Right lobe of liver (tissue), 6 donors: ENCODE measurements around the gene CDKL4. TPM values are rescaled to one million over a fixed set of nuclear protein-coding genes. Genes with fewer than 3 reads are reported as not detected.

Source experiments
- ATAC-seq, 4 donors: fragments of 200-7000 bp; cut with Tn5 transposase; one replicate each; pipeline ENCODE4 v1.9.1; 2020; ENCODE audit warnings: mild to moderate bottlenecking in 4 of 4, moderate library complexity in 4 of 4
- DNase-seq, 3 donors: peaks; one replicate each; pipeline ENCODE4 v3.0.0-alpha.2; 2020
- H3K27ac ChIP-seq, 3 donors: fragments of 200-600 bp; one replicate each; pipeline ENCODE4 v1.8.0; 2022
- H3K27me3 ChIP-seq, 2 donors: fragments of 200-600 bp; one replicate each; pipeline ENCODE4 v1.8.0; 2022
- H3K36me3 ChIP-seq, 4 donors: fragments of 200-600 bp; sonication (generic) in 1 of 4; one replicate each; pipeline versions ENCODE4 v1.5.1 to v1.8.0; 2017 to 2022; ENCODE audit warnings: control low read depth in 1 of 4
- H3K4me1 ChIP-seq, 4 donors: fragments of 200-600 bp; sonication (generic) in 1 of 4; one replicate each; pipeline versions ENCODE4 v1.5.1 to v1.8.0; 2017 to 2022; ENCODE audit warnings: control low read depth in 1 of 4
- H3K4me3 ChIP-seq, 3 donors: fragments of 200-600 bp; one replicate each; pipeline ENCODE4 v1.8.0; 2022
- H3K9me3 ChIP-seq, 4 donors: fragments of 200-600 bp; sonication (generic) in 1 of 4; one replicate each; pipeline versions ENCODE4 v1.5.1 to v1.8.0; 2017 to 2022; ENCODE audit warnings: control low read depth in 1 of 4
- POLR2A ChIP-seq: fragments of 450-650 bp; IDR thresholded peaks from one replicate; pipeline ENCODE4 v1.6.1; 2017; ENCODE audit warnings: antibody characterized with exemption, mild to moderate bottlenecking
- WGBS: methylation state at CpG from one replicate; pipeline ENCODE4 v1.1.6; 2018; ENCODE audit warnings: low coverage, low lambda C conversion rate; ENCODE audit not compliant: insufficient coverage; ENCODE audit errors: missing lambda C conversion rate; 5-methylcytosine and 5-hydroxymethylcytosine counted together
- intact Hi-C, 2 donors: fragments of 100-400 bp; cut with DNase I; formaldehyde crosslinking; loops; one replicate each; pipeline versions ENCODE4 v1.11.2 to v1.14.1; 2022
- total RNA-seq, 6 experiments: library from RNA; depleted of rRNA in 2 of 6; stranded (reverse); fragments of >200 nt in 2 of 6; fragmentation: NEBNext Ultra II Directional in 3 of 6; extraction: Animal tissue kit (Norgen Biotek cat#: 25700) in 3 of 6; gene quantifications; one replicate each; pipeline versions ENCODE4 v1.1.0 to v1.2.4, GENCODE V29; 2016 to 2023
- TF ChIP-seq, protein P1 (sequence below), 4 donors: fragments of 200-600 bp in 3 of 4; fragments of 450-650 bp in 1 of 4; IDR thresholded peaks; one replicate each; pipeline versions ENCODE4 v1.5.1 to v1.8.0; 2016 to 2022; ENCODE audit warnings: antibody characterized with exemption in 4 of 4, mild to moderate bottlenecking in 2 of 4
- donor health status: DM: no; HTN: yes; CAD: no.
- donor health status: DM: no; HTN: no; CAD: no.
- donor health status: DM: no; HTN: no; CAD: no.
- donor health status: DM: no; HTN: yes; CAD: no.
- donor health status: DM: no; HTN: yes; CAD: no.

Gene CDKL4
- total RNA-seq, 6 experiments from 2014 or later = 0.18 to 0.27 (median 0.25) TPM; not detected in 3

DNA sequence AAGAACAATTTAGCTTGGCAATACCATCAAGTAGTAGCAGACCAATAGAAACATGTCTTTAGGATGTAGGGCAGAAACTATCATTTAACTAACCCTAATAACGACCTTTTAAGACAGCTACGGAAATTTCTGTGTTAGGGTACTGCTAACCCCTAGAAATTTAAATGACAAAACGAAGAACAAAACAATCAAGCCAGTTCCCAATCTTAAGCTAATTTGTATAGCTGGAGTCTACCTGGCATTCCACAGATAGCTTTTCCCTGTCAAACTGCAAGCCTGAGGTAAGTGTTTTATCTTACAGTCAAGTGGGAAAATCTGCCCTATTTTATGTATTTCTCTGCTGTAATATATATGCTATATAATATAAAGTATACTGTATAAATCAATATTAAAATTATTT, 37.6 kb upstream of the CDKL4 start:
- DNase-seq = no peak
- intact Hi-C loops = no loop called here
- no peak overlapping the region for H3K27ac ChIP-seq
- ATAC-seq = no peak
- H3K4me3 ChIP-seq = no peak overlapping the region
- no peaks in the 10 kb centered on the region for H3K4me1 ChIP-seq
- 93% methylated on average over 3 of the region's 3 CpGs for WGBS
- no peaks in the 10 kb centered on the region for H3K27me3 ChIP-seq
- peaks cover 0 to 26% (median 12%) of the 10 kb centered on the region in 4 donors for H3K36me3 ChIP-seq
- no peak for TF ChIP-seq POLR2A
- TF ChIP-seq, protein P1, sequence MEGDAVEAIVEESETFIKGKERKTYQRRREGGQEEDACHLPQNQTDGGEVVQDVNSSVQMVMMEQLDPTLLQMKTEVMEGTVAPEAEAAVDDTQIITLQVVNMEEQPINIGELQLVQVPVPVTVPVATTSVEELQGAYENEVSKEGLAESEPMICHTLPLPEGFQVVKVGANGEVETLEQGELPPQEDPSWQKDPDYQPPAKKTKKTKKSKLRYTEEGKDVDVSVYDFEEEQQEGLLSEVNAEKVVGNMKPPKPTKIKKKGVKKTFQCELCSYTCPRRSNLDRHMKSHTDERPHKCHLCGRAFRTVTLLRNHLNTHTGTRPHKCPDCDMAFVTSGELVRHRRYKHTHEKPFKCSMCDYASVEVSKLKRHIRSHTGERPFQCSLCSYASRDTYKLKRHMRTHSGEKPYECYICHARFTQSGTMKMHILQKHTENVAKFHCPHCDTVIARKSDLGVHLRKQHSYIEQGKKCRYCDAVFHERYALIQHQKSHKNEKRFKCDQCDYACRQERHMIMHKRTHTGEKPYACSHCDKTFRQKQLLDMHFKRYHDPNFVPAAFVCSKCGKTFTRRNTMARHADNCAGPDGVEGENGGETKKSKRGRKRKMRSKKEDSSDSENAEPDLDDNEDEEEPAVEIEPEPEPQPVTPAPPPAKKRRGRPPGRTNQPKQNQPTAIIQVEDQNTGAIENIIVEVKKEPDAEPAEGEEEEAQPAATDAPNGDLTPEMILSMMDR (IDR thresholded peaks at IDR 0.05) = no peak
- H3K9me3 ChIP-seq = no peaks in the 10 kb centered on the region

- no peak for ATAC-seq
Observed at GRCh38 chr2:39275016-39275415, 31.2 kb upstream of the CDKL4 start.

DNA sequence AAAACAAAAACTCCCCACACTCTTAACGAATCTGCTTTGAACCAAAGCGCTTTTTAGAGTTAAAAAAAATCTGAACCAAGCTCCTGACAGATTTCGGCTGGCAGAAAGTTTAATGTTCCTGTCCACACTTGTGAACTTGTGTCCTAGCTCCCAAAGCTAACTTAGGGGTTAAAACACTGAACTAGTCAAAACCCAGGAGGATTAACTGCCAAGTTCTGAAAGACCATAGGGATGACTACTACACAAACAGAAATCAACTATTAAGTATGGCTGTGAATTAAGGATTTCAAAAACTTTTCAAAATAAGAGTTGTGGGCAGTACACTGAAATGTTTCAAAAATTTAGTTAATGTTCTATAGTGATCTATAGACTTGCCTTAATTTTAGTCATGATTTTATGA, 26.2 kb upstream of the CDKL4 start:
- Histone ChIP-seq H3K4me1 (no peaks in the 10 kb centered on the region), H3K27me3 (no peaks in the 10 kb centered on the region), H3K27ac (no peak overlapping the region), H3K36me3 (peaks cover 0 to 10% (median 7%) of the 10 kb centered on the region in 4 donors), H3K9me3 (no peaks in the 10 kb centered on the region), H3K4me3 (no peak overlapping the region)
- intact Hi-C loops = no loop called here
- 88% methylated on average over 3 of the region's 3 CpGs for WGBS
- no peak for ATAC-seq
- DNase-seq = no peak
- TF ChIP-seq POLR2A = no peak

More at GRCh38 chr2:39275016-39275415, 31.2 kb upstream of the CDKL4 start:
- no peak overlapping the region for H3K27ac ChIP-seq
- H3K4me1 ChIP-seq = no peaks in the 10 kb centered on the region
- H3K9me3 ChIP-seq = no peaks in the 10 kb centered on the region
- intact Hi-C loops = no loop called here
- H3K4me3 ChIP-seq = no peak overlapping the region
- H3K36me3 ChIP-seq = peaks cover 0 to 23% (median 16%) of the 10 kb centered on the region in 4 donors
- WGBS = 100% methylated on average over 1 of the region's 1 CpG
- H3K27me3 ChIP-seq = no peaks in the 10 kb centered on the region
- TF ChIP-seq, protein P1 (IDR thresholded peaks at IDR 0.05) = no peak
- TF ChIP-seq POLR2A = no peak
- no peak for DNase-seq

DNA sequence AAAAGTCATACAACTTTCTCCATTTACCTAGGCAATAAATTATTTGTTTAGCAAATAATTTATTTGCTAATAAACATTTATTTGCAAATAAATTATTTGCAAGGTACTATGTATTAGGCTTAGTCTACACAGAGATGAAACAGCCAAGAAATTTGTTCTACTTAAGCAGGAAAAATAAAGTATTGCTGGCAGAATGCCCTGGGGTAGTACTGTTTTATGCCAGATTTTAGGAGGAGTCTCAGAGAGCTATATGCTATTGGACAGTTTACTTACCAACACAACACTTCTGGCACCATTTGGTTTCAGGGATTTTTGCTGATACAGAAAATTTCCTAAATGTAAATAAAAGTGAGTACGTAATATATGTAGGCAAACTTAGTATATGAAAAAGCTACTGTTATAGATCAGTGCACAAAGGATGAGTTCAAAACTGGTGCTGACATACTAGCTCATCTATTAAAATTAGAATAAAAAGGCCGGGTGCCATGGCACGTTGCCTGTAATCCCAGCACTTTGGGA, 23.2 kb upstream of the CDKL4 start:
- Histone ChIP-seq H3K36me3 (peaks cover 0 to 9% (median 4%) of the 10 kb centered on the region in 4 donors), H3K27ac (no peak overlapping the region), H3K4me3 (no peak overlapping the region), H3K4me1 (no peaks in the 10 kb centered on the region), H3K27me3 (no peaks in the 10 kb centered on the region), H3K9me3 (no peaks in the 10 kb centered on the region)
- intact Hi-C loops = no loop called here
- TF ChIP-seq, protein P1 (IDR thresholded peaks at IDR 0.05) = no peak
- no peak for TF ChIP-seq POLR2A
- no peak for DNase-seq
- WGBS = 91% methylated on average over 3 of the region's 3 CpGs
- no peak for ATAC-seq

GRCh38 chr2:39266139-39266805, 22.5 kb upstream of the CDKL4 start:
- no peak for DNase-seq
- no peaks in the 10 kb centered on the region for H3K9me3 ChIP-seq
- no peak overlapping the region for H3K27ac ChIP-seq
- no peaks in the 10 kb centered on the region for H3K27me3 ChIP-seq
- peaks cover 0 to 7% (median under 1%) of the 10 kb centered on the region in 4 donors for H3K36me3 ChIP-seq
- WGBS = 86% methylated on average over 3 of the region's 3 CpGs
- TF ChIP-seq, protein P1 (IDR thresholded peaks at IDR 0.05) = no peak
- no peak for TF ChIP-seq POLR2A
- H3K4me1 ChIP-seq = no peaks in the 10 kb centered on the region
- intact Hi-C loops = no loop called here
- ATAC-seq = no peak
- H3K4me3 ChIP-seq = no peak overlapping the region
